NCI-H510A (cell line): Measurements from ENCODE around the gene ESR1.
"Not testable (repeated sequence)": the region's sequence is repeated elsewhere in the genome, so short reads cannot be mapped to it uniquely, and the experiment has no call there.

Experiments
- DNase-seq: peaks from one replicate; lab custom pipeline; 2025; lab: John Stamatoyannopoulos, UW

The ESR1 gene

GRCh38 chr6:151813858-151814257 is 6.4 kb downstream of the ESR1 start:
- no peak for DNase-seq

GRCh38 chr6:151814614-151815013 is 7.1 kb downstream of the ESR1 start:
- DNase-seq = no peak

- DNase-seq = no peak
Measured at GRCh38 chr6:151822252-151823111, 15.0 kb downstream of the ESR1 start.

- no peak for DNase-seq
Measured at GRCh38 chr6:151826517-151827142, 19.1 kb downstream of the ESR1 start.

- DNase-seq = no peak
Measured at GRCh38 chr6:151832710-151833109, 25.2 kb downstream of the ESR1 start.

- no peak for DNase-seq
Measured at GRCh38 chr6:151835396-151835795, 27.9 kb downstream of the ESR1 start.

- DNase-seq = no peak
Measured at GRCh38 chr6:151837223-151837622, 29.7 kb downstream of the ESR1 start.

GRCh38 chr6:151842816-151843215 is 35.3 kb downstream of the ESR1 start:
- no peak for DNase-seq

- no peak for DNase-seq
Measured at GRCh38 chr6:151847064-151847463, 39.6 kb downstream of the ESR1 start.

GRCh38 chr6:151850479-151851003 is 43.1 kb downstream of the ESR1 start:
- no peak for DNase-seq

- DNase-seq = no peak
Measured at GRCh38 chr6:151858294-151858693, 50.8 kb downstream of the ESR1 start.

GRCh38 chr6:151862461-151862860 is 55.0 kb downstream of the ESR1 start:
- DNase-seq = no peak

GRCh38 chr6:151867361-151867869 is 59.9 kb downstream of the ESR1 start:
- DNase-seq = not testable (repeated sequence)

- no peak for DNase-seq
Measured at GRCh38 chr6:151869345-151869744, 61.9 kb downstream of the ESR1 start.

GRCh38 chr6:151869787-151870186 is 62.3 kb downstream of the ESR1 start:
- no peak for DNase-seq

GRCh38 chr6:151870375-151870774 is 62.9 kb downstream of the ESR1 start:
- no peak for DNase-seq

- DNase-seq = no peak
Measured at GRCh38 chr6:151875524-151875923, 68.0 kb downstream of the ESR1 start.

- DNase-seq = no peak
Measured at GRCh38 chr6:151876122-151876521, 68.6 kb downstream of the ESR1 start.

- DNase-seq = no peak
Measured at GRCh38 chr6:151877458-151877857, 70.0 kb downstream of the ESR1 start.

- no peak for DNase-seq
Measured at GRCh38 chr6:151881231-151881630, 73.7 kb downstream of the ESR1 start.

- no peak for DNase-seq
Measured at GRCh38 chr6:151882206-151882605, 74.7 kb downstream of the ESR1 start.

GRCh38 chr6:151885234-151885633 is 77.8 kb downstream of the ESR1 start:
- DNase-seq = no peak

- DNase-seq = no peak
Measured at GRCh38 chr6:151891524-151891923, 84.0 kb downstream of the ESR1 start.
